ENCODE data around the gene CRYBG1. TPM values are rescaled to one million over a fixed set of nuclear protein-coding genes. Genes with fewer than 3 reads are reported as not detected.

Gene CRYBG1
- polyA plus RNA-seq, 1 experiment: 0.75 TPM

- POLR2A ChIA-PET: no interaction called here
- no peak for TF ChIP-seq CTCF (IDR thresholded peaks at IDR 0.05; ENCODE audit: insufficient read depth, low read depth, low read length)
- Histone ChIP-seq H3K36me3 (ENCODE audit: control insufficient read depth, insufficient read depth, low read length) (no peaks in the 10 kb centered on the region), H3K4me3 (ENCODE audit: low read depth, low read length) (no peak overlapping the region), H3K27me3 (ENCODE audit: control insufficient read depth, insufficient read depth, low read length) (no peaks in the 10 kb centered on the region)
- DNase-seq (ENCODE audit: low read depth): no peak
- CTCF ChIA-PET: interaction anchor here (0.8 to 15.8 kb wide), 7 partner anchors 13 to 418 kb away, joined by 3 to 308 read pairs (median 4); no protein-coding TSS in a partner anchor
Observed at GRCh38 chr6:106560996-106561685, 200.6 kb downstream of the CRYBG1 start.

GRCh38 chr6:106561686-106562405, 201.3 kb downstream of the CRYBG1 start:
- ChIA-PET CTCF (interaction anchor here (0.7 to 15.8 kb wide), 9 partner anchors 9 to 418 kb away, joined by 3 to 308 read pairs (median 3); no protein-coding TSS in a partner anchor), POLR2A (interaction anchor here (0.6 kb wide), 1 partner anchor 112 kb away, joined by 3 read pairs; no protein-coding TSS in a partner anchor)
- no peak for DNase-seq (ENCODE audit: low read depth)
- Histone ChIP-seq H3K4me3 (ENCODE audit: low read depth, low read length) (no peak overlapping the region), H3K36me3 (ENCODE audit: control insufficient read depth, insufficient read depth, low read length) (no peaks in the 10 kb centered on the region), H3K27me3 (ENCODE audit: control insufficient read depth, insufficient read depth, low read length) (no peaks in the 10 kb centered on the region)
- no peak for TF ChIP-seq CTCF (IDR thresholded peaks at IDR 0.05; ENCODE audit: insufficient read depth, low read depth, low read length)

- Histone ChIP-seq H3K36me3 (ENCODE audit: control insufficient read depth, insufficient read depth, low read length) (no peaks in the 10 kb centered on the region), H3K27me3 (ENCODE audit: control insufficient read depth, insufficient read depth, low read length) (no peaks in the 10 kb centered on the region), H3K4me3 (ENCODE audit: low read depth, low read length) (no peak overlapping the region)
- POLR2A ChIA-PET: no interaction called here
- CTCF ChIA-PET: interaction anchor here (0.7 to 15.8 kb wide), 4 partner anchors 50 to 434 kb away, joined by 3 to 308 read pairs (median 4); no protein-coding TSS in a partner anchor
- DNase-seq (ENCODE audit: low read depth): no peak
- no peak for TF ChIP-seq CTCF (IDR thresholded peaks at IDR 0.05; ENCODE audit: insufficient read depth, low read depth, low read length)
Observed at GRCh38 chr6:106563614-106564013, 203.1 kb downstream of the CRYBG1 start.

GRCh38 chr6:106564476-106564875, 204.0 kb downstream of the CRYBG1 start:
- H3K27me3 ChIP-seq (ENCODE audit: control insufficient read depth, insufficient read depth, low read length): no peaks in the 10 kb centered on the region
- no peak for TF ChIP-seq CTCF (IDR thresholded peaks at IDR 0.05; ENCODE audit: insufficient read depth, low read depth, low read length)
- DNase-seq (ENCODE audit: low read depth): no peak
- H3K36me3 ChIP-seq (ENCODE audit: control insufficient read depth, insufficient read depth, low read length): no peaks in the 10 kb centered on the region
- ChIA-PET POLR2A (no interaction called here), CTCF (interaction anchor here (0.9 to 15.8 kb wide), 3 partner anchors 89 to 120 kb away, joined by 3 to 308 read pairs (median 23); no protein-coding TSS in a partner anchor)
- H3K4me3 ChIP-seq (ENCODE audit: low read depth, low read length): no peak overlapping the region

GRCh38 chr6:106568530-106568929, 208.0 kb downstream of the CRYBG1 start:
- POLR2A ChIA-PET: interaction anchor here (0.7 kb wide), 1 partner anchor 114 kb away, joined by 3 read pairs; no protein-coding TSS in a partner anchor
- CTCF ChIA-PET: interaction anchor here (1.7 to 15.8 kb wide), 2 partner anchors 124 to 411 kb away, joined by 5 to 308 read pairs; no protein-coding TSS in a partner anchor

More at GRCh38 chr6:106568530-106568929, 208.0 kb downstream of the CRYBG1 start:
- no peak for DNase-seq (ENCODE audit: low read depth)
- no peak for TF ChIP-seq CTCF (IDR thresholded peaks at IDR 0.05; ENCODE audit: insufficient read depth, low read depth, low read length)
- Histone ChIP-seq H3K4me3 (ENCODE audit: low read depth, low read length) (no peak overlapping the region), H3K36me3 (ENCODE audit: control insufficient read depth, insufficient read depth, low read length) (no peaks in the 10 kb centered on the region), H3K27me3 (ENCODE audit: control insufficient read depth, insufficient read depth, low read length) (no peaks in the 10 kb centered on the region; the same call in 1 of the 2 replicates)

Data from BJ (cell line).